Uterus (tissue), 2 donors: ENCODE data around the gene MEGF10.

Experiments
- CTCF ChIP-seq, 4 experiments: fragments of 200-600 bp in 2 of 4; fragments of 450-650 bp in 2 of 4; sonication (generic) in 2 of 4; IDR thresholded peaks; one replicate each; pipeline ENCODE4 v1.5.1; 2016 to 2019; ENCODE audit warnings: antibody characterized with exemption in 4 of 4, mild to moderate bottlenecking in 2 of 4, moderate library complexity in 1 of 4
- POLR2A ChIP-seq, 2 donors: fragments of 450-650 bp; IDR thresholded peaks; one replicate each; pipeline ENCODE4 v1.6.1; 2016; ENCODE audit warnings: antibody characterized with exemption in 2 of 2, mild to moderate bottlenecking in 1 of 2, moderate library complexity in 1 of 2

DNA sequence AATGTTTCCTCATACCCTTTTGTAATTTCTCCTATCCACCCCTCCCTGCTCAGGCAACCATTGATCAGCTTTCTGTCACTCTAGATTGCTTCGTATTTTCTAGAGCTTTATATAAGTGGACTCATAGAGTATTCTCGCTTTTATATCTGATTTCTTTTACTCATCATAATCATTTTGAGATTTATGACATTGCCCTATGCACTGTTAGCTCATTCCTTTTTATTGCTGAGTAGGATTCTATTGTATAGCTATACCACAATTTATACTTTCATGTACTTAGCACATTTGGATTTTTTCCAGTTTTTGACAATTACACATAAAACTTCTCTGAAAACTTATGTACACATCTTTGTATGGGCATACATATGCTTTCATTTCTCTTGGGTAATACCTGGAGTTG, 68.9 kb downstream of the MEGF10 start:
- no peak for TF ChIP-seq CTCF (IDR thresholded peaks at IDR 0.05)
- no peak for TF ChIP-seq POLR2A (IDR thresholded peaks at IDR 0.05)
